Vagina (tissue), 2 donors: ENCODE measurements around the gene PRKCE.

Source experiments
- CTCF ChIP-seq, 3 experiments: fragments of 450-650 bp in 2 of 3; fragments of 200-600 bp in 1 of 3; sonication (generic) in 1 of 3; IDR thresholded peaks; one replicate each; pipeline ENCODE4 v1.5.1; 2017 to 2019; ENCODE audit warnings: antibody characterized with exemption in 3 of 3, mild to moderate bottlenecking in 2 of 3, moderate library complexity in 2 of 3
- POLR2A ChIP-seq, 2 donors: fragments of 450-650 bp; IDR thresholded peaks; one replicate each; pipeline ENCODE4 v1.6.1; 2017; ENCODE audit warnings: antibody characterized with exemption in 2 of 2, mild to moderate bottlenecking in 2 of 2, moderate library complexity in 2 of 2

GRCh38 chr2:45871025-45871424, 219.6 kb downstream of the PRKCE start:
- no peak for TF ChIP-seq POLR2A (IDR thresholded peaks at IDR 0.05)
- no peak for TF ChIP-seq CTCF (IDR thresholded peaks at IDR 0.05)
